Stimulated activated CD8-positive, alpha-beta memory T cell treated with anti-CD3 and anti-CD28 coated beads, Interleukin-7, amount 100 ng/mL, for 1 hour (primary cell): ENCODE data around the gene CSGALNACT2.
"Not testable (repeated sequence)": the region's sequence is repeated elsewhere in the genome, so short reads cannot be mapped to it uniquely, and the experiment has no call there.

Source experiments
- DNase-seq, 2 donors: peaks; one replicate each; pipeline ENCODE4 v3.0.0-alpha.2; 2020; ENCODE audit warnings: low read depth in 2 of 2

CSGALNACT2 gene

GRCh38 chr10:43215758-43216455 lies 77.7 kb downstream of the CSGALNACT2 start:
- no peak for DNase-seq

- no peak for DNase-seq
Observed at GRCh38 chr10:43216931-43217562, 78.8 kb downstream of the CSGALNACT2 start.

- no peak for DNase-seq
Observed at GRCh38 chr10:43217563-43218205, 79.4 kb downstream of the CSGALNACT2 start.

GRCh38 chr10:43218206-43218950 lies 80.1 kb downstream of the CSGALNACT2 start:
- DNase-seq, result no peak

GRCh38 chr10:43218951-43219837 lies 80.9 kb downstream of the CSGALNACT2 start:
- DNase-seq, result no peak

GRCh38 chr10:43219848-43220247 lies 81.6 kb downstream of the CSGALNACT2 start:
- DNase-seq, result no peak

GRCh38 chr10:43220251-43220650 lies 82.0 kb downstream of the CSGALNACT2 start:
- not testable (repeated sequence) for DNase-seq

GRCh38 chr10:43220657-43221418 lies 82.6 kb downstream of the CSGALNACT2 start:
- no peak for DNase-seq

GRCh38 chr10:43221419-43222209 lies 83.4 kb downstream of the CSGALNACT2 start:
- DNase-seq, result no peak

- no peak for DNase-seq
Observed at GRCh38 chr10:43222210-43222720, 84.0 kb downstream of the CSGALNACT2 start.

- no peak for DNase-seq
Observed at GRCh38 chr10:43223056-43223455, 84.8 kb downstream of the CSGALNACT2 start.

- no peak for DNase-seq
Observed at GRCh38 chr10:43224321-43224720, 86.1 kb downstream of the CSGALNACT2 start.

GRCh38 chr10:43225004-43225786 lies 87.0 kb downstream of the CSGALNACT2 start:
- DNase-seq, result no peak

GRCh38 chr10:43225787-43226153 lies 87.5 kb downstream of the CSGALNACT2 start:
- DNase-seq, result no peak

GRCh38 chr10:43226441-43226840 lies 88.2 kb downstream of the CSGALNACT2 start:
- DNase-seq, result no peak

- DNase-seq, result no peak
Observed at GRCh38 chr10:43226851-43227845, 88.9 kb downstream of the CSGALNACT2 start.
